HG02981 (cell line): ENCODE results near the gene SMARCAL1.
A peak's percentile ranks its signal among the peaks of the same experiment; 100 is the strongest.

Source experiments
- ATAC-seq: cut with Tn5 transposase; IDR thresholded peaks from one replicate; pipeline ENCODE4 v1.9.1; 2021; ENCODE audit warnings: mild to moderate bottlenecking, moderate library complexity; ENCODE audit not compliant: unreplicated experiment

Gene SMARCAL1

GRCh38 chr2:216474925-216475670 is 62.8 kb downstream of the SMARCAL1 start:
- ATAC-seq = peak; percentile 80

GRCh38 chr2:216475767-216476166 is 63.5 kb downstream of the SMARCAL1 start:
- no peak for ATAC-seq

- ATAC-seq = no peak
Measured at GRCh38 chr2:216477283-216478035, 65.2 kb downstream of the SMARCAL1 start.

- ATAC-seq = no peak
Measured at GRCh38 chr2:216478151-216478550, 65.9 kb downstream of the SMARCAL1 start.

GRCh38 chr2:216478791-216479190 is 66.5 kb downstream of the SMARCAL1 start:
- ATAC-seq = no peak

- ATAC-seq = no peak
Measured at GRCh38 chr2:216480221-216480620, 67.9 kb downstream of the SMARCAL1 start.

- ATAC-seq = no peak
Measured at GRCh38 chr2:216482640-216483039, 70.4 kb downstream of the SMARCAL1 start.

- no peak for ATAC-seq
Measured at GRCh38 chr2:216485237-216485636, 73.0 kb downstream of the SMARCAL1 start.

- no peak for ATAC-seq
Measured at GRCh38 chr2:216485745-216486144, 73.5 kb downstream of the SMARCAL1 start.

GRCh38 chr2:216486271-216486670 is 74.0 kb downstream of the SMARCAL1 start:
- no peak for ATAC-seq

GRCh38 chr2:216486708-216487107 is 74.4 kb downstream of the SMARCAL1 start:
- no peak for ATAC-seq

GRCh38 chr2:216490061-216490460 is 77.8 kb downstream of the SMARCAL1 start:
- ATAC-seq = no peak

- ATAC-seq = peak; percentile 79
Measured at GRCh38 chr2:216491793-216492596, 79.7 kb downstream of the SMARCAL1 start.

- no peak for ATAC-seq
Measured at GRCh38 chr2:216492597-216493333, 80.5 kb downstream of the SMARCAL1 start.

- ATAC-seq = no peak
Measured at GRCh38 chr2:216493334-216493685, 81.0 kb downstream of the SMARCAL1 start.

- ATAC-seq = no peak
Measured at GRCh38 chr2:216495656-216496055, 83.4 kb downstream of the SMARCAL1 start.

- ATAC-seq = no peak
Measured at GRCh38 chr2:216497382-216498069, 85.2 kb downstream of the SMARCAL1 start.

GRCh38 chr2:216498070-216498378 is 85.7 kb downstream of the SMARCAL1 start:
- ATAC-seq = no peak

GRCh38 chr2:216498379-216499352 is 86.4 kb downstream of the SMARCAL1 start, which contains the start of gene RPL37A:
RPL37A (plus strand) TSS chr2:216498844; CDS start chr2:216498875, 31 bp downstream.
- ATAC-seq = peak; percentile 92
